HepG2 (cell line): Measurements from ENCODE around the gene CDH12.

Source experiments
- EZH2 ChIP-seq: conservative IDR thresholded peaks from 2 replicates; pipeline ENCODE4 v1.6.1; 2012; ENCODE audit warnings: mild to moderate bottlenecking, low read depth, low read length, moderate library complexity
- HDAC2 ChIP-seq: sonication (generic); formaldehyde crosslinking; IDR thresholded peaks from 2 replicates; pipeline ENCODE4 v1.4.0; 2020; ENCODE audit warnings: missing genetic modification reagents
- SNAI1 ChIP-seq: sonication (generic); formaldehyde crosslinking; IDR thresholded peaks from 2 replicates; pipeline ENCODE4 v1.5.0; 2020; ENCODE audit warnings: mild to moderate bottlenecking, missing genetic modification reagents, borderline replicate concordance
- TF ChIP-seq, protein P1 (sequence below): IDR thresholded peaks from 2 replicates; pipeline ENCODE4 v1.6.1; 2012; ENCODE audit warnings: inconsistent platforms
- TF ChIP-seq, protein P2 (sequence below): sonication (generic); formaldehyde crosslinking; conservative IDR thresholded peaks from 2 replicates; pipeline ENCODE4 v1.4.0; 2020; ENCODE audit warnings: missing genetic modification reagents
- TF ChIP-seq, protein P3 (sequence below): sonication (generic); formaldehyde crosslinking; IDR thresholded peaks from 2 replicates; pipeline ENCODE4 v1.9.0; 2021; ENCODE audit warnings: missing genetic modification reagents, borderline replicate concordance

DNA sequence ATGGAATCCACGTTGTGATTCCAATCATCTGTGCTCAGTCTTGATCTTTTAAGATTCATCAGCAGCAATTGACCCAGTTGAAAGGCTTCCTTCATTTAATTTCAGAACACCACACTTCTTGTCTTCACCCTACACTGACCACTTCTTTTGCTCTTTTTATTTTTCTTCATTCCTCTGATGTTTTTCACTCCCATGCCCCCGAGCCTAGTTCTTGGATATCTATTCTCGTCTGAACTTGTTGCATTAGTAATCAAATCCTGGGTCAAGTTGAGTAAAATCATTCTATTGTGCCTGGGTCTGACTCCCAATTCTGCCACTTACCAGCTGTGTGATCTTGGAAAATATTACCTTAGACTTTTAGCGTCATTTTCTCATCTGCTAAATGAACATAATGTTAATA lies 356.5 kb downstream of the CDH12 start:
- TF ChIP-seq EZH2, result no peak
- TF ChIP-seq SNAI1 (CRISPR knock-in tag), result no peak
- TF ChIP-seq HDAC2, result no peak
- TF ChIP-seq, protein P1, sequence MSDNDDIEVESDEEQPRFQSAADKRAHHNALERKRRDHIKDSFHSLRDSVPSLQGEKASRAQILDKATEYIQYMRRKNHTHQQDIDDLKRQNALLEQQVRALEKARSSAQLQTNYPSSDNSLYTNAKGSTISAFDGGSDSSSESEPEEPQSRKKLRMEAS, result no peak
- TF ChIP-seq, protein P2, sequence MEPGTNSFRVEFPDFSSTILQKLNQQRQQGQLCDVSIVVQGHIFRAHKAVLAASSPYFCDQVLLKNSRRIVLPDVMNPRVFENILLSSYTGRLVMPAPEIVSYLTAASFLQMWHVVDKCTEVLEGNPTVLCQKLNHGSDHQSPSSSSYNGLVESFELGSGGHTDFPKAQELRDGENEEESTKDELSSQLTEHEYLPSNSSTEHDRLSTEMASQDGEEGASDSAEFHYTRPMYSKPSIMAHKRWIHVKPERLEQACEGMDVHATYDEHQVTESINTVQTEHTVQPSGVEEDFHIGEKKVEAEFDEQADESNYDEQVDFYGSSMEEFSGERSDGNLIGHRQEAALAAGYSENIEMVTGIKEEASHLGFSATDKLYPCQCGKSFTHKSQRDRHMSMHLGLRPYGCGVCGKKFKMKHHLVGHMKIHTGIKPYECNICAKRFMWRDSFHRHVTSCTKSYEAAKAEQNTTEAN (CRISPR knock-in tag), result no peak
- TF ChIP-seq, protein P3, sequence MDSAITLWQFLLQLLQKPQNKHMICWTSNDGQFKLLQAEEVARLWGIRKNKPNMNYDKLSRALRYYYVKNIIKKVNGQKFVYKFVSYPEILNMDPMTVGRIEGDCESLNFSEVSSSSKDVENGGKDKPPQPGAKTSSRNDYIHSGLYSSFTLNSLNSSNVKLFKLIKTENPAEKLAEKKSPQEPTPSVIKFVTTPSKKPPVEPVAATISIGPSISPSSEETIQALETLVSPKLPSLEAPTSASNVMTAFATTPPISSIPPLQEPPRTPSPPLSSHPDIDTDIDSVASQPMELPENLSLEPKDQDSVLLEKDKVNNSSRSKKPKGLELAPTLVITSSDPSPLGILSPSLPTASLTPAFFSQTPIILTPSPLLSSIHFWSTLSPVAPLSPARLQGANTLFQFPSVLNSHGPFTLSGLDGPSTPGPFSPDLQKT (CRISPR knock-in tag), result no peak
